NCI-H510A (cell line): ENCODE results near the gene SLX1A.
"Not testable (repeated sequence)": the region's sequence is repeated elsewhere in the genome, so short reads cannot be mapped to it uniquely, and the experiment has no call there.

Experiments used
- DNase-seq: peaks from one replicate; lab custom pipeline; 2025; lab: John Stamatoyannopoulos, UW

Gene SLX1A

GRCh38 chr16:30193615-30194014, at the start of gene SLX1A, which contains the start of gene BOLA2B:
Gene SLX1A, plus strand, starts transcription at chr16:30193875. Its CDS starts 210 bp downstream, at chr16:30194085.
Gene BOLA2B, minus strand, starts transcription at chr16:30193666. Its CDS starts 71 bp downstream, at chr16:30193595.
- DNase-seq, result not testable (repeated sequence)

GRCh38 chr16:30144017-30144416, 49.7 kb upstream of the SLX1A start:
- DNase-seq, result no peak

- DNase-seq, result no peak
Measured at GRCh38 chr16:30144917-30145316, 48.8 kb upstream of the SLX1A start.

- no peak for DNase-seq
Measured at GRCh38 chr16:30145657-30146056, 48.0 kb upstream of the SLX1A start.

- DNase-seq, result no peak
Measured at GRCh38 chr16:30147843-30148510, 45.7 kb upstream of the SLX1A start.

GRCh38 chr16:30149250-30149930, 44.3 kb upstream of the SLX1A start:
- no peak for DNase-seq

GRCh38 chr16:30151091-30151490, 42.6 kb upstream of the SLX1A start:
- DNase-seq, result no peak

- no peak for DNase-seq
Measured at GRCh38 chr16:30152517-30152916, 41.2 kb upstream of the SLX1A start.

GRCh38 chr16:30155188-30155587, 38.5 kb upstream of the SLX1A start:
- DNase-seq, result no peak

GRCh38 chr16:30157214-30157613, 36.5 kb upstream of the SLX1A start:
- no peak for DNase-seq

GRCh38 chr16:30163538-30163937, 30.1 kb upstream of the SLX1A start:
- no peak for DNase-seq

- DNase-seq, result no peak
Measured at GRCh38 chr16:30166202-30166902, 27.3 kb upstream of the SLX1A start.

- not testable (repeated sequence) for DNase-seq
Measured at GRCh38 chr16:30168746-30169145, 24.9 kb upstream of the SLX1A start.

GRCh38 chr16:30169416-30169815, 24.3 kb upstream of the SLX1A start:
- not testable (repeated sequence) for DNase-seq

GRCh38 chr16:30170145-30170544, 23.5 kb upstream of the SLX1A start:
- not testable (repeated sequence) for DNase-seq

- DNase-seq, result no peak
Measured at GRCh38 chr16:30173054-30173453, 20.6 kb upstream of the SLX1A start.

GRCh38 chr16:30176876-30177275, 16.8 kb upstream of the SLX1A start:
- not testable (repeated sequence) for DNase-seq

GRCh38 chr16:30179195-30179594, 14.5 kb upstream of the SLX1A start:
- DNase-seq, result no peak

GRCh38 chr16:30179931-30180330, 13.7 kb upstream of the SLX1A start:
- DNase-seq, result no peak

GRCh38 chr16:30180741-30181140, 12.9 kb upstream of the SLX1A start:
- DNase-seq, result no peak

GRCh38 chr16:30183233-30184095, 10.2 kb upstream of the SLX1A start, which contains the start of gene CORO1A:
Gene CORO1A, plus strand, starts transcription at chr16:30183602. Its CDS starts 1,608 bp downstream, at chr16:30185210.
- DNase-seq, result peak; percentile 68
